BE2C (cell line): Measurements from ENCODE around the gene AKAP9.

Experiments used
- DNase-seq: peaks from one replicate; pipeline ENCODE4 v3.0.0-alpha.2; 2020
- H3K27me3 ChIP-seq: fragments of 250-450 bp; sonication (Bioruptor Pico); 2 replicates; pipeline ENCODE4 v1.5.1; 2020; ENCODE audit warnings: mild to moderate bottlenecking
- H3K36me3 ChIP-seq: fragments of 250-450 bp; sonication (Bioruptor Pico); 2 replicates; pipeline ENCODE4 v1.5.1; 2020; ENCODE audit warnings: mild to moderate bottlenecking
- H3K4me1 ChIP-seq: fragments of 250-450 bp; sonication (Bioruptor Pico); 2 replicates; pipeline ENCODE4 v1.5.1; 2020
- H3K4me3 ChIP-seq: 2 replicates; pipeline ENCODE4 v1.5.1; 2011; ENCODE audit warnings: low read depth, low read length
- H3K9me3 ChIP-seq: fragments of 250-450 bp; sonication (Bioruptor Pico); 2 replicates; pipeline ENCODE4 v1.5.1; 2020
- TF ChIP-seq, protein P1 (sequence below): IDR thresholded peaks from 2 replicates; pipeline ENCODE4 v1.5.1; 2012; ENCODE audit warnings: mild to moderate bottlenecking, low read depth, low read length

Gene AKAP9

DNA sequence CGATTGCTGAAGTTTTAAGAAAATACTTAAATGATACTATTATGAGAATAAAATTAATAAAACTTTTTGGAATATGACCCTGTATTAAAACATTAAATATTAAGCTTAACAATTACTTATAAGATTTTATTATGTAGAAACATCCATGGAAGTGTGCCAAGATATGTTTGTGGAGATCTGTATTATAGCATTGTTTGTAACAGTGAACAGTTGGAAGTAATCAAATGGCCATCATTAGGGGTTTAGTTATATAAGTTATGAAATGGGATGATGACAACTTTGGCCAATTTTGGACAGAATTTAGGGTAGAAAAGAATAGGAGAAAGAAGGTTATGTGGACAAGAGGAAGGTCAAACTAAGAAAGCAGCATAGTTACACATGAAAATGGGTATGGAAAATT lies 88.0 kb downstream of the AKAP9 start:
- peaks cover under 1% of the 10 kb centered on the region; the same call in 1 of the 2 replicates for H3K36me3 ChIP-seq
- no peaks in the 10 kb centered on the region for H3K4me1 ChIP-seq
- H3K27me3 ChIP-seq: no peaks in the 10 kb centered on the region
- H3K9me3 ChIP-seq: no peaks in the 10 kb centered on the region
- H3K4me3 ChIP-seq: no peak overlapping the region
- no peak for DNase-seq
- TF ChIP-seq, protein P1, sequence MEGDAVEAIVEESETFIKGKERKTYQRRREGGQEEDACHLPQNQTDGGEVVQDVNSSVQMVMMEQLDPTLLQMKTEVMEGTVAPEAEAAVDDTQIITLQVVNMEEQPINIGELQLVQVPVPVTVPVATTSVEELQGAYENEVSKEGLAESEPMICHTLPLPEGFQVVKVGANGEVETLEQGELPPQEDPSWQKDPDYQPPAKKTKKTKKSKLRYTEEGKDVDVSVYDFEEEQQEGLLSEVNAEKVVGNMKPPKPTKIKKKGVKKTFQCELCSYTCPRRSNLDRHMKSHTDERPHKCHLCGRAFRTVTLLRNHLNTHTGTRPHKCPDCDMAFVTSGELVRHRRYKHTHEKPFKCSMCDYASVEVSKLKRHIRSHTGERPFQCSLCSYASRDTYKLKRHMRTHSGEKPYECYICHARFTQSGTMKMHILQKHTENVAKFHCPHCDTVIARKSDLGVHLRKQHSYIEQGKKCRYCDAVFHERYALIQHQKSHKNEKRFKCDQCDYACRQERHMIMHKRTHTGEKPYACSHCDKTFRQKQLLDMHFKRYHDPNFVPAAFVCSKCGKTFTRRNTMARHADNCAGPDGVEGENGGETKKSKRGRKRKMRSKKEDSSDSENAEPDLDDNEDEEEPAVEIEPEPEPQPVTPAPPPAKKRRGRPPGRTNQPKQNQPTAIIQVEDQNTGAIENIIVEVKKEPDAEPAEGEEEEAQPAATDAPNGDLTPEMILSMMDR: no peak

DNA sequence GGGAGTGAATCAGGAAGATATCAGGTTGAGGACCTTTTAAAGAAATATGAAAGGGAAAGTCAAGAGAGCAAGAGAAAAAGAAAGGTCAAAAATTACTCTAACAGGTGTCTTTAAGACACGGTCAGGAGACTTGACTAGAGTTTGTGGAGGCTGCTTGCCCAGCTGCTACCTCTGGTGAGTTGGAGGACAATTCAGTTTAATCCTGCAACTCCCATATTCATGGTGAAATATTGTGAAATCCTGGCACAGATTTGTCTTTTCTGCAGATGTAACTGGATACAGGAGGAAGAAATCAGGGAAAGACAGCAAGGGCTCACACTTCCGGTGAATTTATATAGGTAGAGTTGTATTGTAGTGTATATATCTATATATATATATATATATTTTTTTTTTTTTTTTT lies 93.5 kb downstream of the AKAP9 start:
- H3K4me3 ChIP-seq: no peak overlapping the region
- H3K36me3 ChIP-seq: no peaks in the 10 kb centered on the region
- H3K9me3 ChIP-seq: no peaks in the 10 kb centered on the region
- TF ChIP-seq, protein P1: no peak
- H3K27me3 ChIP-seq: no peaks in the 10 kb centered on the region
- no peak for DNase-seq
- H3K4me1 ChIP-seq: no peaks in the 10 kb centered on the region

DNA sequence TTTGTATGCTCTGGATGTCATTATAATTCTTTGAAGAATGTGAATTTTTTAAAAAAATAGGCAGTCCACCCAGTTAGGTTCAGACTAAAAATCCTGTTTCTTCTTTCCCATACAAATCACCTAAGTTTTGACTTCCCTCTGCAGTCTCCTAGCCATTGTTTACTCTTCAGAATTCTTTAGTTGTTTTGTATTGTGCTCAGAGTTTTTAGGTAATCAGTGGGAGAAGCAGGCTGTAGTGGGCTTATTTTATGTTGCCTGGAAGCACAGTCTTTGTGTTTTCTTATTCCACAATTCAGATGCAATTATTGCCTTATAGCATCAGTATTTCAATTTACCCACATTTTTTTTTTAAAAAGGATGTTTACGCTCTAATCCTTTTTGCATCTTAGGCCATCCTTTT lies 94.9 kb downstream of the AKAP9 start:
- no peak for DNase-seq
- no peak overlapping the region for H3K4me3 ChIP-seq
- no peaks in the 10 kb centered on the region for H3K27me3 ChIP-seq
- TF ChIP-seq, protein P1: no peak
- no peaks in the 10 kb centered on the region for H3K9me3 ChIP-seq
- no peaks in the 10 kb centered on the region for H3K4me1 ChIP-seq
- H3K36me3 ChIP-seq: no peaks in the 10 kb centered on the region

DNA sequence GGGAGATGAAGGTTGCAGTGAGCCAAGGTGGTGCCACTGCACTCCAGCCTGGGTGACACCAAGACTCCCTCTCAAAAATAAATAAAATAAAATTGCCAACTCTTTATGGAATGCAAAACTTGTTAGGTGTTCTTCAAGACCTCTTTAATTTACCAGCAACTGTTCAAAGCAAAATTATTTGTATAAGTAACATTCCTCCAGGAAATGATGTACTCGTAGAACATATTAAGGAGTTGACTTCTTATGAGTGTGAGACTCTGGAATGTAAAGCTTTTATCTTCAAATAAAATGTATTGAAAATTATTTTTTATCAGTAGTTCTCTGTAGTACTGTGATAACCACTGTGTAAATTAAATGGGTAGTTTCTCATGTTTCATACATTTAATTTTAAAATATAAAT lies 99.2 kb downstream of the AKAP9 start:
- Histone ChIP-seq H3K4me3 (no peak overlapping the region), H3K36me3 (no peaks in the 10 kb centered on the region), H3K4me1 (no peaks in the 10 kb centered on the region), H3K9me3 (no peaks in the 10 kb centered on the region), H3K27me3 (no peaks in the 10 kb centered on the region)
- TF ChIP-seq, protein P1: no peak
- no peak for DNase-seq

DNA sequence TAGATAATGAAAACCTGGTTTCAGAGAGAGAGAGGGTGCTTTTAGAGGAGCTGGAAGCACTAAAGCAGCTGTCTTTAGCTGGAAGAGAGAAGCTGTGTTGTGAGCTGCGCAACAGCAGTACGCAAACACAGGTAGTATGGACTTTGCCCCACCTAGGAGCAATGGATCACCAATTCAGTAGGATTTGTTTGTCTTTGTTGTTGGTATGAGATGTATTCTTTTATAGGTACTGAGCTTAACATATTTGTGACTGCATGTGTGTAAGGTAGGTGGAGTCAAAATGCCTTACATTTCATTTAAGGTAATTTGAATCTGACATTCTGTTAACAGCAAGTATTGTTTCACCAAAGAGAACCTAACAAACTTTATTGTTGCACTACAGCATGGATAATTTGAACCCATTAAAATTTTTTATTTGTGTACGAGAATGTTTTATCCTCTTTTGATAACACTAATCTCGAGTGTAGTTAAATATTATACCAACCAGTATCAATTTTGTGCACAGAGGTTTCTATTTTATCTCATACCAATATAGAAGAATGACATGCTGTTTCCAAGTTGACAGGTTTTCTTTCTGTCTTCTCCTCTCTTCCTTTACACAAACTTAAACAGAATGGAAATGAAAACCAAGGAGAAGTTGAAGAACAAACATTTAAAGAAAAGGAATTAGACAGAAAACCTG lies 101.5 kb downstream of the AKAP9 start:
- Histone ChIP-seq H3K36me3 (no peaks in the 10 kb centered on the region; the same call in 1 of the 2 replicates), H3K4me1 (no peaks in the 10 kb centered on the region), H3K9me3 (no peaks in the 10 kb centered on the region), H3K4me3 (no peak overlapping the region), H3K27me3 (no peaks in the 10 kb centered on the region)
- no peak for DNase-seq
- TF ChIP-seq, protein P1: no peak

DNA sequence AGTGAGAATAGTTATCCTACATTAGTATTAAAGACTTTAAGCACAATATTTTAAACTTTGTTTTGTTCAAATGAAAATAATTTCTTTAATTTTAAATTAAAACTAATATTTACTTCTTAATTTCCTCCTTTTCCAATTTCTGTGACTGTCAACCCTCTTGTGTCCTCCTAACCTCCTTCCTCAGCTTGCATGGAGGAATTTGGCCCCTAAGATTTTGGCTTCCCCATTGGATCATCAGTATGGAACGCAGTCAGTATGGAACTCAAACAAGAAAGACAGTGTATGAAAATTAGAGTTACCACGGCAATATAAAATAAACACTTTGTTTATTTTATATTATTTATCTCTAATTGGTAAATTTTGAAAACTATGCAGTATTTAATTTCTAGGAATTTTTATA lies 102.4 kb downstream of the AKAP9 start:
- TF ChIP-seq, protein P1: no peak
- H3K36me3 ChIP-seq: no peaks in the 10 kb centered on the region; the same call in 1 of the 2 replicates

More for the DNA sequence above, 102.4 kb downstream of the AKAP9 start:
- Histone ChIP-seq H3K4me1 (no peaks in the 10 kb centered on the region), H3K27me3 (no peaks in the 10 kb centered on the region), H3K4me3 (no peak overlapping the region), H3K9me3 (no peaks in the 10 kb centered on the region)
- DNase-seq: no peak
